DOHH2 (cell line): ENCODE measurements around the gene EIF2S1.

Experiments
- EZH2phosphoT487 ChIP-seq: fragments of 200-600 bp; sonication (generic); IDR thresholded peaks from 2 replicates; pipeline ENCODE4 v1.6.1; 2017; ENCODE audit warnings: borderline replicate concordance, mild to moderate bottlenecking, antibody characterized with exemption, low read length, moderate library complexity, mixed read lengths
- TF ChIP-seq, protein P1 (sequence below): fragments of 200-600 bp; sonication (generic); IDR thresholded peaks from one replicate; pipeline ENCODE4 v1.5.1; 2014; ENCODE audit warnings: antibody characterized with exemption, mild to moderate bottlenecking, low read depth, low read length; ENCODE audit not compliant: poor library complexity, severe bottlenecking

DNA sequence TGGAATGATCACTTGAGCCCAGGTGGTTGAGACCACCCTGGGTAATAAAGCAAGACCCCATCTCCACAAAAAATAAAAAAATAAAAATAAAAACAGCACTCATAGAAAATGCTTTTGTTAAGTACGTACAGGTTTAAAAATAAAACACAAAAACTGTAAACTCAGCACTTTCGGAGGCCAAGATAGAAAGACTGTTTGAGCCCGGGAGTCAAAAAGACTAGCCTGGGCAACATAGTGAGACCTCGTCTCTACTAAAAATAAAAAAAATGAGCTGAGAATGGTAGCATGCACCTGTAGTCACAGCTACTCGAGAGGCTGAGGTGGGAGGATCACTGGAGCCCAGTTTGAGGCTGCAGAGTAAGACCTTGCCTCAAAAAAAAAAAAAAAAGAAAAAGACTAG lies 8.1 kb upstream of the EIF2S1 start:
- TF ChIP-seq, protein P1, sequence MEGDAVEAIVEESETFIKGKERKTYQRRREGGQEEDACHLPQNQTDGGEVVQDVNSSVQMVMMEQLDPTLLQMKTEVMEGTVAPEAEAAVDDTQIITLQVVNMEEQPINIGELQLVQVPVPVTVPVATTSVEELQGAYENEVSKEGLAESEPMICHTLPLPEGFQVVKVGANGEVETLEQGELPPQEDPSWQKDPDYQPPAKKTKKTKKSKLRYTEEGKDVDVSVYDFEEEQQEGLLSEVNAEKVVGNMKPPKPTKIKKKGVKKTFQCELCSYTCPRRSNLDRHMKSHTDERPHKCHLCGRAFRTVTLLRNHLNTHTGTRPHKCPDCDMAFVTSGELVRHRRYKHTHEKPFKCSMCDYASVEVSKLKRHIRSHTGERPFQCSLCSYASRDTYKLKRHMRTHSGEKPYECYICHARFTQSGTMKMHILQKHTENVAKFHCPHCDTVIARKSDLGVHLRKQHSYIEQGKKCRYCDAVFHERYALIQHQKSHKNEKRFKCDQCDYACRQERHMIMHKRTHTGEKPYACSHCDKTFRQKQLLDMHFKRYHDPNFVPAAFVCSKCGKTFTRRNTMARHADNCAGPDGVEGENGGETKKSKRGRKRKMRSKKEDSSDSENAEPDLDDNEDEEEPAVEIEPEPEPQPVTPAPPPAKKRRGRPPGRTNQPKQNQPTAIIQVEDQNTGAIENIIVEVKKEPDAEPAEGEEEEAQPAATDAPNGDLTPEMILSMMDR = no peak
- no peak for TF ChIP-seq EZH2phosphoT487
